Activated naive CD8-positive, alpha-beta T cell treated with anti-CD3 and anti-CD28 coated beads, Interleukin-2, amount 10 ng/mL, durations not matched to agents 7 days and 5 days (primary cell): Measurements from ENCODE around the gene KEAP1. TPM values are rescaled to one million over a fixed set of nuclear protein-coding genes. Genes with fewer than 3 reads are reported as not detected.
A peak's percentile ranks its signal among the peaks of the same experiment; 100 is the strongest.
"Not testable (repeated sequence)": the region's sequence is repeated elsewhere in the genome, so short reads cannot be mapped to it uniquely, and the experiment has no call there.

Source experiments
- ATAC-seq: fragments of 150-1000 bp; cut with Tn5 transposase; one replicate; pipeline ENCODE4 v1.10.0; 2021; ENCODE audit warnings: low read depth, moderate library complexity
- POLR2A ChIA-PET: fragments of 350-600 bp; sonication (Branson Sonifier 250); formaldehyde crosslinking; loops from one replicate; lab custom pipeline; 2021; ENCODE audit warnings: antibody characterized with exemption; lab: Charles Lee
- DNase-seq: peaks from one replicate; pipeline ENCODE4 v3.0.0; 2021
- H3K27ac Mint-ChIP-seq: one replicate; pipeline ENCODE4 v1.8.0; 2022; ENCODE audit warnings: mild to moderate bottlenecking, mixed read lengths
- H3K27me3 Mint-ChIP-seq: one replicate; pipeline ENCODE4 v1.8.0; 2022; ENCODE audit warnings: mild to moderate bottlenecking, moderate library complexity, mixed read lengths
- H3K36me3 Mint-ChIP-seq: one replicate; pipeline ENCODE4 v1.8.0; 2021; ENCODE audit warnings: mild to moderate bottlenecking, mixed read lengths
- H3K4me1 Mint-ChIP-seq: one replicate; pipeline ENCODE4 v1.8.0; 2021; ENCODE audit warnings: mixed read lengths
- H3K4me3 Mint-ChIP-seq: one replicate; pipeline ENCODE4 v1.8.0; 2022; ENCODE audit warnings: mild to moderate bottlenecking, moderate library complexity, mixed read lengths
- H3K9me3 Mint-ChIP-seq: one replicate; pipeline ENCODE4 v1.8.0; 2021; ENCODE audit warnings: mixed read lengths
- total RNA-seq, 2 experiments: library from RNA; stranded (reverse); gene quantifications; one replicate each; pipeline ENCODE4 v1.2.3, GENCODE V29; 2021

Gene KEAP1
- total RNA-seq, 2 experiments from 2014 or later = 82.2 to 82.7 TPM

DNA sequence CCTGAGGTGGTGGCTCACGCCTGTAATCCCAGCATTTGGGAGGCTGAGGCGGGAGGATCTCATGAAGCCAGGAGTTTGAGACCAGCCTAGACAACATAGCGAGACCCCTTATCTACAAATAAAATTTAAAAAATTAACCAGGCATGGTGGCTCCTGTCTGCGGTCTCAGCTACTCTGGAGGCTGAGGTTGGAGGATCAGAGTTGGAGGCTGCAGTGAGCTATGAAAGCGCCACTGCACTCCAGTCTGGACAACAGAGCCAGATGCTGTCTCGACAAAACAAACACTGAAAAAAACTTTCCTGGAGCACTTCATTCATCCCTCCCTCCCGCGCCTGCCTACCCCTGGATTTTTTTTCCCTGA lies 39.9 kb upstream of the KEAP1 start:
- Mint-ChIP-seq H3K4me1 (peaks cover 14% of the 10 kb centered on the region), H3K36me3 (no peaks in the 10 kb centered on the region), H3K9me3 (no peaks in the 10 kb centered on the region), H3K27me3 (peaks cover 28% of the 10 kb centered on the region), H3K4me3 (peak overlapping the region; percentile 74), H3K27ac (peak overlapping the region; percentile 71)
- no peak for DNase-seq
- ATAC-seq = no peak
- POLR2A ChIA-PET = interaction anchor here (1.0 to 5.6 kb wide), 3 partner anchors 10 to 59 kb away, joined by 3 to 49 read pairs (median 30); partner anchors contain the start of genes CDKN2D and KRI1

DNA sequence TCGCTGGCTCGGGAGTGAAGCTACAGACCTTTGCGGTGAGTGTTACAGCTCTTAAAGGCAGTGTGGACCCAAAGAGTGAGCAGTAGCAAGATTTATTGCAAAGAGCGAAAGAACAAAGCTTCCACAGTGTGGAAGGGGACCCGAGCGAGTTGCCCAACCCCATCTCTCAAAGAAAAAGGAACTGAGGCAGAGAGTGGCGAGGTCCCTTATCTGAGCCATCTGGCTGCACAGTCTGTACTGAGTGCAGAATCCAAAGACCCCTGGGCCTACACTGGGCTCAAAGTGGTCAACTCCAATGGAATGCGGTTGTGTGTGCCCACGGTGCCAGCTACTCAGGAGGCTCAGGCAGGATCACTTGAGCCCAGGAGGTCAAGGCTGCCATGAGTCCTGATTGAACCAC lies 35.9 kb upstream of the KEAP1 start:
- DNase-seq, H3K9me3 Mint-ChIP-seq, H3K4me3 Mint-ChIP-seq, H3K4me1 Mint-ChIP-seq, H3K36me3 Mint-ChIP-seq, ATAC-seq, H3K27ac Mint-ChIP-seq: not testable (repeated sequence)
- POLR2A ChIA-PET = interaction anchor here (1.1 kb wide), 1 partner anchor 14 kb away, joined by 3 read pairs; no protein-coding TSS in a partner anchor
- peaks cover 45% of the 10 kb centered on the region for H3K27me3 Mint-ChIP-seq

GRCh38 chr19:10538204-10538983 lies 35.2 kb upstream of the KEAP1 start:
- Mint-ChIP-seq H3K4me1 (peaks cover 8% of the 10 kb centered on the region), H3K27me3 (peaks cover 48% of the 10 kb centered on the region), H3K9me3 (no peaks in the 10 kb centered on the region), H3K27ac (no peak overlapping the region), H3K36me3 (no peaks in the 10 kb centered on the region), H3K4me3 (no peak overlapping the region)
- DNase-seq (no peak), ATAC-seq (no peak)
- POLR2A ChIA-PET = interaction anchor here (1.1 kb wide), 1 partner anchor 15 kb away, joined by 3 read pairs; no protein-coding TSS in a partner anchor

DNA sequence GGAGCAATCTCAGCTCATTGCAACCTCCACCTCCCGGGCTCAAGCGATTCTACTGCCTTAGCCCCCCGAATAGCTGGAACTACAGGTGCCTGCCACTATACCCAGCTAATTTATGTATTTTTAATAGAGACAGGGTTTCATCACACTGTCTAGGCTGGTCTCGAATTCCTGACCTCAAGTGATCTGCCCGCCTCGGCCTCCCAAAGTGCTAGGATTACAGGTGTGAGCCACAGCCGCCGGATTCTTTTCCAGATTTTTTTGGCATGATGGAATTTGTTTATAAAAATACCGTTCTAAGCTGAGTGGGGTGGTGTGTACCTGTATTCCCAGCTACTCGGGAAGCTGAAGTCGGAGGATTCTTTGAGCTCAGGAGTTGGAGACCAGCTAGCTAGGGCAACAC lies 34.5 kb upstream of the KEAP1 start:
- peaks cover 5% of the 10 kb centered on the region for H3K4me1 Mint-ChIP-seq
- peaks cover under 1% of the 10 kb centered on the region for H3K9me3 Mint-ChIP-seq
- ATAC-seq = no peak
- POLR2A ChIA-PET = interaction anchor here (0.5 kb wide), 1 partner anchor 114 kb away, joined by 3 read pairs; no protein-coding TSS in a partner anchor
- H3K27me3 Mint-ChIP-seq = peaks cover 48% of the 10 kb centered on the region
- H3K36me3 Mint-ChIP-seq = no peaks in the 10 kb centered on the region
- H3K27ac Mint-ChIP-seq = no peak overlapping the region
- no peak for DNase-seq
- H3K4me3 Mint-ChIP-seq = no peak overlapping the region

GRCh38 chr19:10535613-10536012 lies 32.5 kb upstream of the KEAP1 start:
- DNase-seq = no peak
- peaks cover 7% of the 10 kb centered on the region for H3K9me3 Mint-ChIP-seq
- ATAC-seq = no peak
- POLR2A ChIA-PET = interaction anchor here (0.7 kb wide), 2 partner anchors 13 to 18 kb away, joined by 3 to 5 read pairs; partner anchors contain the start of gene S1PR5
- H3K27me3 Mint-ChIP-seq = peaks cover 43% of the 10 kb centered on the region
- no peak overlapping the region for H3K4me3 Mint-ChIP-seq
- H3K27ac Mint-ChIP-seq = no peak overlapping the region
- H3K4me1 Mint-ChIP-seq = peaks cover 5% of the 10 kb centered on the region
- H3K36me3 Mint-ChIP-seq = no peaks in the 10 kb centered on the region

- Mint-ChIP-seq H3K9me3 (peaks cover 7% of the 10 kb centered on the region), H3K36me3 (no peaks in the 10 kb centered on the region), H3K27ac (no peak overlapping the region), H3K4me1 (peaks cover 4% of the 10 kb centered on the region), H3K27me3 (peaks cover 27% of the 10 kb centered on the region), H3K4me3 (no peak overlapping the region)
- no peak for DNase-seq
- no peak for ATAC-seq
- POLR2A ChIA-PET = interaction anchor here (0.6 kb wide), 2 partner anchors 111 to 194 kb away, joined by 3 to 6 read pairs; no protein-coding TSS in a partner anchor
Measured at GRCh38 chr19:10533646-10534386, 30.7 kb upstream of the KEAP1 start.

GRCh38 chr19:10532457-10532856 lies 29.3 kb upstream of the KEAP1 start:
- H3K27ac Mint-ChIP-seq = no peak overlapping the region
- DNase-seq (no peak), ATAC-seq (no peak)
- H3K4me3 Mint-ChIP-seq = no peak overlapping the region
- no peaks in the 10 kb centered on the region for H3K4me1 Mint-ChIP-seq
- peaks cover 20% of the 10 kb centered on the region for H3K27me3 Mint-ChIP-seq
- H3K36me3 Mint-ChIP-seq = no peaks in the 10 kb centered on the region
- H3K9me3 Mint-ChIP-seq = peaks cover 7% of the 10 kb centered on the region
- POLR2A ChIA-PET = no interaction called here

GRCh38 chr19:10526887-10527286 lies 23.7 kb upstream of the KEAP1 start:
- H3K27me3 Mint-ChIP-seq = peaks cover 13% of the 10 kb centered on the region
- H3K9me3 Mint-ChIP-seq, H3K27ac Mint-ChIP-seq, H3K4me3 Mint-ChIP-seq, H3K36me3 Mint-ChIP-seq, H3K4me1 Mint-ChIP-seq, ATAC-seq, DNase-seq: not testable (repeated sequence)
- POLR2A ChIA-PET = interaction anchor here (1.6 kb wide), 1 partner anchor 14 kb away, joined by 6 read pairs; no protein-coding TSS in a partner anchor

- no peak overlapping the region for H3K27ac Mint-ChIP-seq
- no peaks in the 10 kb centered on the region for H3K9me3 Mint-ChIP-seq
- H3K36me3 Mint-ChIP-seq = no peaks in the 10 kb centered on the region
- no peak for ATAC-seq
- no peak for DNase-seq
- H3K4me3 Mint-ChIP-seq = no peak overlapping the region
- POLR2A ChIA-PET = interaction anchor here (0.9 kb wide), 1 partner anchor 121 kb away, joined by 3 read pairs; no protein-coding TSS in a partner anchor
- H3K4me1 Mint-ChIP-seq = no peaks in the 10 kb centered on the region
- H3K27me3 Mint-ChIP-seq = peaks cover 14% of the 10 kb centered on the region
Measured at GRCh38 chr19:10525636-10526035, 22.5 kb upstream of the KEAP1 start.

DNA sequence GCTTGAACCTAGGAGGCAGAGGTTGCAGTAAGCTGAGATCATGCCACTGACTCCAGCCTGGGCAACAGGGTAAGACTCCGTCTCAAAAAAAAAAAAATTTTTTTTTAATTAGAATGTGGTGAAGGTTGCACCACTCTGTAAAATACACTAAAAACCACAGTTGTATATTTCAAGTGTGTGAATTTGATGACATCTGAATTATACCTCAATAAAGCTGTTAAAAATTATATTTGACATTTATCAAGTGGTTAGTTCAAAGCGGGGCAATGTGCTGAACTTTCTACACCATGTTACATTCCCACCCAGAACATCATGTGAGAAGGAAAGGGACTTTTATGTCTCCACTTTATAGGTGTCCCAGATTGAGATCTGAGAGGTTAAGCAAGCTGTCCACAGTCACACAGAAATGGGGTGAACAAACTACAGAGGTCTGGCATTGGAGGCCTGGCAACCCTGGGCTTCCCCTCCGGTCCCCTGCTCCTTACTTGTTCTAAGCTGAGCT lies 20.0 kb upstream of the KEAP1 start:
- ATAC-seq (no peak), DNase-seq (no peak)
- H3K4me1 Mint-ChIP-seq = peaks cover 12% of the 10 kb centered on the region
- POLR2A ChIA-PET = no interaction called here
- peaks cover 34% of the 10 kb centered on the region for H3K27me3 Mint-ChIP-seq
- H3K9me3 Mint-ChIP-seq = no peaks in the 10 kb centered on the region
- no peak overlapping the region for H3K27ac Mint-ChIP-seq
- H3K36me3 Mint-ChIP-seq = no peaks in the 10 kb centered on the region
- no peak overlapping the region for H3K4me3 Mint-ChIP-seq

DNA sequence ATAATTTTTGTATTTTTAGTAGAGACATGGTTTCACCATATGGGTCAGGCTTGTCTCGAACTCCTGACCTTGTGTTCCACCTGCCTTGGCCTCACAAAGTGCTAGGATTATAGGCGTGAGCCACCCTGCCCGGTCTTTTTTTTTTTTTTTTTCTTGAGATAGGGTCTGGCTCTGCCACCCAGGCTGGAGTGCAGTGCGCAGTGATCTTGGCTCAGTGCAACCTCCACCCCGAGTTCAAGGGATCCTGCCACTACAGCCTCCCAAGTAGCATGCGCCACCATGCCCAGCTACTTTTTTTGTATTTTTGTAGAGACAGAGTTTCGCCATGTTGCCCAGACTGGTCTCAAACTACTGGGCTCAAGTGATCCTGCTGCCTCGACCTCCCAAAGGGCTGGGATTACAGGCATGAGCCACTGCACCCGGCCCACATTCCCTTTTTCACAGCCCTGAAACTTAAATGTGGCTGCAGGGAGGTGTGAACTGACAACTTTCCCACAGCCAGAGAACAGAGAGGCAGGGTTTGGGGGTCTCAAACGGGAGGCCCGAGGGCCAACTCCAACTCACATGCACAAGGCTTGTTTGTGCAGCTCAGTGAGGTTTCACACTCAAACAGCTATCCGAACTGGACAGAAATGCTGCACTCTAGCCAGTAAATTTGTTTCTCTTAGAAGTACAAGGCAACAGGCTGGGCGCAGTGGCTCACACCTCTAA lies 18.5 kb upstream of the KEAP1 start:
- POLR2A ChIA-PET = interaction anchor here (0.6 kb wide), 1 partner anchor 51 kb away, joined by 4 read pairs; no protein-coding TSS in a partner anchor
- H3K36me3 Mint-ChIP-seq = no peaks in the 10 kb centered on the region
- ATAC-seq (no peak), DNase-seq (no peak)
- H3K4me3 Mint-ChIP-seq = no peak overlapping the region
- H3K4me1 Mint-ChIP-seq = peaks cover 19% of the 10 kb centered on the region
- peaks cover 43% of the 10 kb centered on the region for H3K27me3 Mint-ChIP-seq
- no peak overlapping the region for H3K27ac Mint-ChIP-seq
- no peaks in the 10 kb centered on the region for H3K9me3 Mint-ChIP-seq

DNA sequence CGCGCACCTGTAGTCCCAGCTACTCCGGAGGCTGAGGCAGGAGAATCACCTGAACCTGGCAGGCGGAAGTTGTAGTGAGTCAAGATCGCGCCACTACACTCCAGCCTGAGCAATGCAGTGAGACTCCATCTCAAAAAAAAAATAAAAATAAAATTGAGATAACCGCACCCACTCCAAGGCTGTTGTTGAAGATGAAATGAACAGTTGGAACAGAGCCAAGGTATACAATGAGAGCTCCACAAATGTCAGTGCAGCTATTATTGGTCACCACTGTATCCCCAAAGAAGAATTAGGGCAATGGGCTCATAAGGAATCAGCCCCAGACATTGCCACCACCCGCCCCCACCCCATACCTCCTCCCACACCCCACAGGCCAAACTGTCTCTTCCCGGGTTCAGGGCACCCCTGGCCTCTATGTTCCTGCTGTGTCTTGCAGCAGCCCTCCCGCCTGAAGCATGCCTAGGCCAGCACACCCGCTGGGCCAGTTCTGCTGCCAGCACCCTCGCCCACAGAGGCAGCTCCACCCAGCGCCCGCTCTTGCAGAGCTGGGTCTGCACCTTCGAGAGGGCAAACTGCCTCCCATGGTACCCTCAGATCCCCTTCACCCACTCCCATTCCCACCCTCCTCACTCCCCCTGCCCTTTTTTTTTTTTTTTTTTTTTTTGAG lies 17.6 kb upstream of the KEAP1 start:
- ATAC-seq = no peak
- Mint-ChIP-seq H3K27ac (no peak overlapping the region), H3K4me3 (no peak overlapping the region), H3K36me3 (no peaks in the 10 kb centered on the region), H3K9me3 (no peaks in the 10 kb centered on the region), H3K27me3 (peaks cover 51% of the 10 kb centered on the region), H3K4me1 (peaks cover 19% of the 10 kb centered on the region)
- POLR2A ChIA-PET = interaction anchor here (0.6 kb wide), 2 partner anchors 14 to 17 kb away, joined by 3 read pairs; no protein-coding TSS in a partner anchor
- DNase-seq = no peak
